Endothelial cell of umbilical vein (primary cell): ENCODE results near the gene DDAH2. TPM values are rescaled to one million over a fixed set of nuclear protein-coding genes. Genes with fewer than 3 reads are reported as not detected.
A peak's percentile ranks its signal among the peaks of the same experiment; 100 is the strongest.

ENCODE experiments used
- BruUV-seq: library from RNA; stranded (reverse); fragments of 400-500 nt; replicated peaks from 2 replicates; lab custom pipeline; 2021; lab: Mats Ljungman, UMichigan
- CTCF ChIA-PET: fragments of 300-600, 350-600 bp; sonication (Branson Sonifier 250); formaldehyde crosslinking; loops from one replicate; lab custom pipeline; 2021; ENCODE audit warnings: antibody characterized with exemption, inconsistent platforms; lab: Charles Lee
- POLR2A ChIA-PET: fragments of 300-600, 350-600 bp; sonication (Branson Sonifier 250); formaldehyde crosslinking; loops from one replicate; lab custom pipeline; 2021; ENCODE audit warnings: antibody characterized with exemption, inconsistent platforms; lab: Charles Lee
- DNase-seq: peaks from one replicate; pipeline ENCODE4 v3.0.0-alpha.2; 2011; ENCODE audit warnings: low read depth, low spot score
- FAIRE-seq: peaks from 2 replicates; lab custom pipeline; 2011; peaks lifted over from hg19 to GRCh38; lab: Jason Lieb, UNC
- H2AFZ ChIP-seq: 2 replicates; pipeline ENCODE4 v1.6.0; 2012; ENCODE audit warnings: low read depth, low read length, control low read depth, inconsistent platforms
- H3K27ac ChIP-seq: 2 replicates; pipeline ENCODE4 v1.5.1; 2011; ENCODE audit warnings: low read depth, mild to moderate bottlenecking, control low read depth, low read length, moderate library complexity; ENCODE audit not compliant: insufficient read depth
- H3K27me3 ChIP-seq, 2 experiments: 2 replicates each; pipeline versions ENCODE4 v1.6.0 to v1.6.1; 2011; ENCODE audit warnings: low read length in 2 of 2, mixed read lengths in 1 of 2; ENCODE audit not compliant: control insufficient read depth in 2 of 2, insufficient read depth in 2 of 2
- H3K36me3 ChIP-seq, 2 experiments: 2 replicates in 1 of 2; 3 replicates in 1 of 2; pipeline ENCODE4 v1.5.1; 2011; ENCODE audit warnings: low read length in 2 of 2, mild to moderate bottlenecking in 1 of 2, moderate library complexity in 1 of 2; ENCODE audit not compliant: control insufficient read depth in 2 of 2, insufficient read depth in 2 of 2; ENCODE audit errors: extremely low read depth in 1 of 2
- H3K4me1 ChIP-seq: 3 replicates; pipeline ENCODE4 v1.5.1; 2011; ENCODE audit warnings: mild to moderate bottlenecking, low read length; ENCODE audit not compliant: control insufficient read depth, insufficient read depth; ENCODE audit errors: extremely low read depth
- H3K4me2 ChIP-seq: 2 replicates; pipeline ENCODE4 v1.6.1; 2011; ENCODE audit warnings: low read length, control low read depth, mixed read lengths; ENCODE audit not compliant: insufficient read depth
- H3K4me3 ChIP-seq, 3 experiments: fragments of 200-600 bp in 1 of 3; sonication (generic), shearing (Covaris generic) in 1 of 3; replicated peaks in 1 of 3; 2 replicates each; pipeline ENCODE4 v1.5.1; 2011 to 2016; ENCODE audit warnings: control low read depth in 3 of 3, low read length in 3 of 3, mild to moderate bottlenecking in 2 of 3, inconsistent platforms in 1 of 3, low read depth in 1 of 3, moderate library complexity in 1 of 3; ENCODE audit not compliant: insufficient read depth in 1 of 3
- H3K79me2 ChIP-seq: 2 replicates; pipeline ENCODE4 v1.6.0; 2012; ENCODE audit warnings: low read length, inconsistent platforms; ENCODE audit not compliant: control insufficient read depth, insufficient read depth
- H3K9ac ChIP-seq: replicated peaks from 2 replicates; pipeline ENCODE3; 2011; ENCODE audit warnings: low read length, control low read depth; ENCODE audit not compliant: insufficient read depth; ENCODE audit errors: extremely low read depth
- H3K9me1 ChIP-seq: replicated peaks from 3 replicates; pipeline ENCODE4 v1.6.0; 2011; ENCODE audit warnings: mild to moderate bottlenecking, low read length; ENCODE audit not compliant: control insufficient read depth, insufficient read depth; ENCODE audit errors: extremely low read depth
- H3K9me3 ChIP-seq: replicated peaks from 2 replicates; pipeline ENCODE4 v1.5.1; 2012; ENCODE audit warnings: low read length, inconsistent platforms; ENCODE audit not compliant: control insufficient read depth, insufficient read depth
- H4K20me1 ChIP-seq: replicated peaks from 2 replicates; pipeline ENCODE3; 2011; ENCODE audit warnings: mild to moderate bottlenecking, low read length; ENCODE audit not compliant: control insufficient read depth, insufficient read depth; ENCODE audit errors: extremely low read depth
- CTCF ChIP-seq, 2 donors: IDR thresholded peaks; 1 replicate in 1 of 2; 2 replicates in 1 of 2; pipeline ENCODE4 v1.5.1; 2011; ENCODE audit warnings: low read length in 2 of 2, mild to moderate bottlenecking in 2 of 2, moderate library complexity in 2 of 2, control low read depth in 1 of 2, inconsistent platforms in 1 of 2, low read depth in 1 of 2; ENCODE audit not compliant: insufficient read depth in 1 of 2; ENCODE audit errors: extremely low read depth in 1 of 2
- EZH2 ChIP-seq: IDR thresholded peaks from 2 replicates; pipeline ENCODE4 v1.6.1; 2012; ENCODE audit warnings: borderline replicate concordance, low read depth, mild to moderate bottlenecking, moderate library complexity, low read length, inconsistent platforms; ENCODE audit not compliant: severe bottlenecking
- FOS ChIP-seq: IDR thresholded peaks from 2 replicates; pipeline ENCODE4 v1.6.1; 2011; ENCODE audit warnings: mild to moderate bottlenecking, low read length, moderate library complexity, borderline replicate concordance; ENCODE audit not compliant: insufficient read depth
- GATA2 ChIP-seq: IDR thresholded peaks from 2 replicates; pipeline ENCODE4 v1.7.0; 2011; ENCODE audit warnings: low read depth, mild to moderate bottlenecking, moderate library complexity, mixed read lengths, low read length; ENCODE audit not compliant: insufficient read length, insufficient read depth
- JUN ChIP-seq: IDR thresholded peaks from 2 replicates; pipeline ENCODE4 v1.6.1; 2011; ENCODE audit warnings: borderline replicate concordance, low read depth; ENCODE audit not compliant: insufficient read length, insufficient read depth
- MYC ChIP-seq: IDR thresholded peaks from one replicate; pipeline ENCODE4 v1.6.1; 2011; ENCODE audit warnings: mild to moderate bottlenecking, low read depth, low read length
- POLR2A ChIP-seq: IDR thresholded peaks from 2 replicates; pipeline ENCODE4 v1.6.1; 2012; ENCODE audit warnings: low read depth, mild to moderate bottlenecking, control low read depth, low read length
- POLR2AphosphoS5 ChIP-seq: IDR thresholded peaks from 2 replicates; pipeline ENCODE4 v1.6.1; 2012; ENCODE audit warnings: low read depth, mild to moderate bottlenecking, control low read depth, low read length, moderate library complexity; ENCODE audit not compliant: insufficient read depth
- dilution Hi-C: fragments of 300-500 bp; cut with MboI; formaldehyde crosslinking; loops from one replicate; pipeline ENCODE4 v1.15.0; 2019; ENCODE audit warnings: low sequenced_read_pairs; ENCODE audit not compliant: extremely low pct_ligation_motif_present
- intact Hi-C: fragments of 100-400 bp; cut with micrococcal nuclease; formaldehyde crosslinking; loops from one replicate; pipeline ENCODE4 v1.10.0; 2022
- polyA plus RNA-seq, 4 experiments: library from polyadenylated mRNA; depleted of rRNA in 3 of 4; stranded (reverse) in 3 of 4; unstranded in 1 of 4; fragments of >200 nt; gene quantifications; 2 replicates each; pipeline versions ENCODE4 v1.2.1 to v1.2.3, GENCODE V29; 2011 to 2012; ENCODE audit warnings: missing spikeins in 1 of 4
- total RNA-seq: library from RNA; stranded (reverse); gene quantifications from 2 replicates; pipeline ENCODE4 v1.2.3, GENCODE V29; 2021
- TF ChIP-seq, protein P1 (sequence below): IDR thresholded peaks from 2 replicates; pipeline ENCODE4 v1.6.1; 2011; ENCODE audit not compliant: insufficient read depth, insufficient read length

DDAH2 gene
- total and polyA plus RNA-seq, 2 donors (not counting 3 experiments of a cell fraction or from before 2014, with no cell fraction given): 109 to 176 TPM

DNA sequence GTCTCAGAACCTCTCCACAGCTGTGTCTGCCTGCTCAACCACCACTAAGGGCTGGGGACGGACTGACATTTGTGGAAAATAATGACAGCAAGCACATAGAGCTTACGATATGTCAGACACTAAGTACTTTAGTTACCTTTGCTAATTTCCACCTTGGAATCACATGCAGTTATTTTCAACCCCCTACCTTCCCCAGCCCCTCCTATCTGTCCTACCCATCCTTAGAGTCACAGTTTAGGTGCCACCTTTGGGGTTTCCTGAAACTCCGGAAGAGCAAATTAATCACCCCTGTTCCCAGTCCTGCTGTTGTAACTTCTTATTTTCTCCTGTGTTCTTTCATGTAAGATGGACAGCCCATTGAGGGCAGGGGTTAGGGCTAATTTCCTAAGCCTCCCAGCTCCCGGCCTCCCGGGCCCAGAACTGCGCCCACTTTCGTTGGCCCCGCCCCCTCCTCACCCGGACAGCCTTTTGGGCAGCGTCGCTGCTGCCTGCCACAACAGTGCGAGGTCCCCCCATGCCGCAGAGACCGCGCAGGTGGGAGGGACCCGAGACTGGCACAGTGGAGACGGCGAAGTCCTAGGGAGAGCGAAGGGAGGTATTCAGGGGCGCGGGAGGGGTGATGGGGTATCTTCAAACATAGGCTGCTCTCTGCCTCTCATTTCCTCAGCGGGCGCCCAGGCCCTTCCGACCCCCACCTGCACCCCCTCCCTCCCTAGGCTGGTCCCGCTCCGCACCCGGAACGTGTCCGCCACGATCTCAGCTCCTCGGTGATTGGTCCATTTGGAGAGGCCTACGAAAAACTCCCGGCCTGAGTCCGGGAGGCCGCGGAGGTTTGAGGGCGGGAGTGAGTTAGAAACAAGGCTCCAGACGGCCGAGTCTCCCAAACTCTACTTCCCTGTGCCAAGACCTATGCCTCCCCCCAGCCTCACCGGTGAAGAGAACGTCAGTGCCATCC lies 1.1 kb downstream of the DDAH2 start:
- DNase-seq: no peak
- CTCF ChIA-PET: interaction anchor here (1.0 to 5.4 kb wide), 3 partner anchors 25 to 68 kb away, joined by 3 to 42 read pairs (median 4); partner anchors contain the start of genes ABHD16A and VARS1
- no TSS peak for BruUV-seq
- no peak for TF ChIP-seq GATA2
- no peak for TF ChIP-seq POLR2AphosphoS5
- TF ChIP-seq EZH2: no peak
- Histone ChIP-seq H3K9ac (no peak overlapping the region), H3K27ac (no peak overlapping the region), H3K79me2 (peaks cover 2% of the 10 kb centered on the region), H4K20me1 (no peaks in the 10 kb centered on the region), H2AFZ (no peak overlapping the region), H3K4me2 (no peak overlapping the region), H3K4me1 (peaks cover 28% of the 10 kb centered on the region), H3K36me3 (peaks cover 19 to 26% of the 10 kb centered on the region in 2 experiments), H3K27me3 (no peaks in the 10 kb centered on the region), H3K4me3 (peak overlapping the region in 1 of 3 experiments; percentile 94), H3K9me3 (no peaks in the 10 kb centered on the region), H3K9me1 (no peaks in the 10 kb centered on the region)
- dilution Hi-C loops: no loop called here
- POLR2A ChIA-PET: interaction anchor here (1.0 kb wide), 1 partner anchor 25 kb away, joined by 3 read pairs; the partner anchor contains the start of gene ABHD16A
- intact Hi-C loops: no loop called here
- FAIRE-seq: no peak

DNA sequence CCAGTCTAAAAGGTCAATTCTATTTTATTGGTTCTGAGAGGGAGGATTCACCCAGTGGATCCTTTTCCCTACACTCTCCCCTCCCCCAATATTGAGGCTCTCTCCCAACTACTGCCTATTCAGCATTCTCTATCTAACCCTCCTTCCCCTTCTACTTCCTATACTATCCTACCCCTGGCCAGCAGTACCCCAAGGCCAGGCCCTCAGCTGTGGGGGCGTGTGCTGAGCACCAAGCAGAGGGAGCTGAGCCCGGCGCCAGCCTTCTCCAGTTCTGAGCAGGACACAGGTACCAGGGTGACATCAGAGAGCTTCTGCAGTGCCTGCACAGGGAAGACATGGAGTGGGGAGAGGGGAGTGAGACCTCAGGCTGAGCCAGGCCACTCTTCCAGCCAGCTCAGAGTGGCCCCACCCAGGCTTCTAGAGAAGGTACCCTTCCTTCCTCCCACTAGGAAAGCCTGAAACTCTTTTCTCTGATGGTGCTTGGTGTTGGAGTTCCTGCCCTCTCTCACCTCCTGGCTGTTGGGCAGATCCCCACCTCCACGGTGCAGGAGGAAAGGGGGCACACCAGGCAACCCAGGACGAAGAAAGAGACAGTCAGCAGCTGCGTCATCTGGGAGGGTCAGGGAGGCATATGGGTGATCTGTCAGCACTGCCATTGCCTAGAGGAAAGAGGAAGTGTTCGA lies 1.9 kb downstream of the DDAH2 start:
- no TSS peak for BruUV-seq

More for the DNA sequence above, 1.9 kb downstream of the DDAH2 start:
- no peak for DNase-seq
- Histone ChIP-seq H3K9me1 (no peaks in the 10 kb centered on the region), H3K9me3 (no peaks in the 10 kb centered on the region), H3K4me2 (no peak overlapping the region), H2AFZ (no peak overlapping the region), H3K27me3 (no peaks in the 10 kb centered on the region), H3K36me3 (peaks cover 16 to 25% of the 10 kb centered on the region in 2 experiments), H3K79me2 (peaks cover 2% of the 10 kb centered on the region), H3K4me1 (peaks cover 28% of the 10 kb centered on the region), H3K4me3 (no peak overlapping the region), H3K27ac (no peak overlapping the region), H4K20me1 (no peaks in the 10 kb centered on the region), H3K9ac (no peak overlapping the region)
- intact Hi-C loops: no loop called here
- dilution Hi-C loops: no loop called here
- TF ChIP-seq GATA2 (no peak), POLR2A (no peak), EZH2 (no peak), MYC (no peak), FOS (no peak), POLR2AphosphoS5 (no peak), JUN (no peak), CTCF (IDR thresholded peaks at IDR 0.05; ENCODE audit: extremely low read depth in 1 of 2, insufficient read depth in 1 of 2, low read depth in 1 of 2, low read length in 2 of 2) (no peak)
- TF ChIP-seq, protein P1, sequence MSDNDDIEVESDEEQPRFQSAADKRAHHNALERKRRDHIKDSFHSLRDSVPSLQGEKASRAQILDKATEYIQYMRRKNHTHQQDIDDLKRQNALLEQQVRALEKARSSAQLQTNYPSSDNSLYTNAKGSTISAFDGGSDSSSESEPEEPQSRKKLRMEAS: no peak
- ChIA-PET POLR2A (no interaction called here), CTCF (interaction anchor here (1.0 to 5.4 kb wide), 3 partner anchors 24 to 69 kb away, joined by 3 to 42 read pairs (median 4); partner anchors contain the start of genes ABHD16A and VARS1)
- peak; percentile 35 for FAIRE-seq
